Stimulated activated CD8-positive, alpha-beta memory T cell treated with anti-CD3 and anti-CD28 coated beads, Interleukin-12 subunit alpha, Interleukin-12 subunit beta, amount 100 ng/mL, for 1 hour (primary cell): ENCODE measurements around the gene FGD5.

Experiments
- DNase-seq: peaks from one replicate; pipeline ENCODE4 v3.0.0-alpha.2; 2020; ENCODE audit warnings: low read depth

The FGD5 gene

DNA sequence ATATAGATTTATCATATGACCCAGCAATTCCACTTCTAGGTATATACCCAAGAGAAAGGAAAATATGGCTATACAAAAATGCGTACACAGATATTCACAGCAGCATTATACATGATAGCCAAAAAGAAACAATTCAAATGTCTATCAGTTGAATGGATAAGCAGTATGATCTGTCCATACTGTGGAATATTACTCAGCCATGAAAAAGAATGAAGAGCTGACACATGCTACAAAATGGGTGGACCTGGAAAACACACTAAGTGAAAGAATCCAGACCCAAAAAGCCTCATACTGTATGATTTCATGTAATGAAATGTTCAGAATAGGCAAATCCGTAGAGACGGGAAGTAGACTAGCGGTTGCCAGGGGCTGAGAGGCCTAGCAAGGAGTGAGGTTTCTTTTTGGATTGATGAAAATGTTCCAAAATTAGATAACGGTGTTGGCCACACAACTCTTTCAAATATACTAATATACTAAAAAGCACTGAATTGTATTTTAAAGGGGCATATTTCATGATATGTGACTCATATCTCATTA is 33.4 kb downstream of the FGD5 start:
- no peak for DNase-seq

DNA sequence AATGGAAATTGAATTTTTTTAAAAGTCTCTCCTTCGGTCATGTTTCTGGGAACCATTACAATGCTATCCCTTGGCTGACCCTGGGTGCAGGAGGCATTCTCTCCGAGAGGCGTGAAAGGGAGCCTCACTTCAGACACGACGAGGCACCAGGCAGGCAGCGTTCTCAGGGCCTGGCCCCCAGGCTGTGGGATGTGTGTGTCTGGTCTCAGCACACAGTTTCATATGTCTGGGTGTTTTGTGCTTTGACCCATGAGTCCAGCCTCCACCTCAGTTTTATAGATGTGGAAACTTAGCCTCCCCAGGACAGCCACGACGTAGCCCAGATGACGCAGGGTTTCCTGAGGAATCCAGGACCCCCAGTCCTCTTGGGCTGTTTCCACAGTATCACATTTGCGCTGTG is 34.0 kb downstream of the FGD5 start:
- no peak for DNase-seq

DNA sequence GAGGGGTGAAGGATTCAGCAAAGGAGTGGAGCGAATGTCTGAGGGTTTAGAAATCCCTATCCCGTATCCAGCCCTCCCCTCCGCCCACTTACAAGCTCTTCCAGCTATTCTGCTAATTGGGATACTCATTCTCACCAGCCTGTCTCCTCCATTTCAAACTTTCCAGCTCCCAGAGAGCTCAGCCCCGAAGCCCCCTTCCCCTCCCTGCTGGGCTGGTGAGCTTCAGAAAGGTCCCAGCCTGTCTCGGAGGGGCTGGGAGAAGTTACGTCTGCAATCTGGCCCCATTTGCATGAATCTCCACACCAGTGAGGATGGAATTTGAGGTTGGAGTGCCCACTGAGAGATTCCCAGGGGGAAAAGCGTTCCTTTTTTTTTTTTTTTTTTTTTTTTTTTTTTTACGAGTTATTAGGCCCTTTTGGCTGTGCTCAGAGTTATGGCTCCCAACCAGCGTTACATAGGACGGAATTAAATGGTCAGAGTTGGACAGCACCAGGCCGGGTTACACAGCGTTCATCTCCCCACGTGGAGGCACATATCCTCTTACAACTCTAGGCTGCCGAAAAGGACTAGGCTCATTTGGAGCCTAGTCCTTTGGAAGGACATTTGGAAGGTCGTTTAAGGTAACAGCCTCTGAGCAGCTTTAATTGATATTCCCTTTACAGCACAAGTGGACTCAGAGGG is 34.6 kb downstream of the FGD5 start:
- DNase-seq, result no peak

DNA sequence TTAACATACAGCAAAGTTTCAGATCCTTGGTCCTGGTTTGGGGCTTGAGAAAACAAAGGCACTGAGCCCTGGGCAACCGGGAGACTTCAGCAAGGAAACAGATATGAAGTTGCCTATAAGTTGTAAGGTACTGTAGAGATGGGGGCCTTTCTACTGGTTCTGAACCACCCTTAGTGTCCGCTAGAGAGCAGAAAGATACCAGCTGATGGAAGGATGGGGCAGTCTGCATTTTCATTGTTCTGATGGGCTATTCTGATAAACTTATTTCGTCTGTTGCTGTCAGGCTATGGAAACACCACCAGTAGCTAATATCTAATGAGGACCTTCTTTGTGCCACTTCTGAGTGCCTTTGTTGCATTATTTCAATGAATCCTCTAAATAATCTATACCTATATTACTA is 38.7 kb downstream of the FGD5 start:
- no peak for DNase-seq

DNA sequence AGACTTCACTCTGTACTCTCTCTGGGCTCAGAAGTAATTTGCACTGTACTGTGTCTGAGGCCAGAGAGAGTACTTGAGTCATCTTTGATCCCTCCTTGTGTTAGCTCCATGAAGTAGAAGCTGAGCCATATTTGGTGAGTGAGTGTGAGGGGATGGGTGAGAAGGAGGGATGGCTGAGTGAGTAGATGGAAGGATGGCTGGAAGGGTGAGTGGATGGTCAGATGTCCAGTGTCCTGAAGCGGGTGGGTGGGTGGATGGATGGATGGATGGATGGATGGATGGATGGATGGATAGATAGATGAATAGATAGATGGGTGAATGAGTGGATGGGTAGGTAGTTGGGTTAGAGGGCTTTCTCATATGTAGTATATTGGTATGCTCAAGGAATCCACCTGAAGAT is 39.3 kb downstream of the FGD5 start:
- DNase-seq, result no peak

DNA sequence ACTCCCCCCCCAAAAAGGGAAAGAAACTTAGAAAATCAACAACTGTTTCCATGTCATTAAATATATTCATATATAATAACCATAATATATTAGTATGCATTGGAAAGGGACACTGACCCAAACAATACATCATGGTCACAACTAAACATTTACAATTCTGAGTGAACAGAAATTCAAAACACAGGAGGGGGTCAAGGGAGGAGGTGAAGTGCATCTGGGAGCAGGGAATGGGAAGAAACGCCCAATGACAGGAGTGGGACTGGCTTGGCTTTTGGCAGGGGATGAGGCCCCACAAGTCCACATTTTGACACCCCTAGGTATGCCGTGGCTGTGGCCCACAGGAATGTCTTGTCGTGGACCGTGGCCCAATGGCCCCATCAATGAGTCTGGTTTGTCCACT is 41.1 kb downstream of the FGD5 start:
- no peak for DNase-seq

DNA sequence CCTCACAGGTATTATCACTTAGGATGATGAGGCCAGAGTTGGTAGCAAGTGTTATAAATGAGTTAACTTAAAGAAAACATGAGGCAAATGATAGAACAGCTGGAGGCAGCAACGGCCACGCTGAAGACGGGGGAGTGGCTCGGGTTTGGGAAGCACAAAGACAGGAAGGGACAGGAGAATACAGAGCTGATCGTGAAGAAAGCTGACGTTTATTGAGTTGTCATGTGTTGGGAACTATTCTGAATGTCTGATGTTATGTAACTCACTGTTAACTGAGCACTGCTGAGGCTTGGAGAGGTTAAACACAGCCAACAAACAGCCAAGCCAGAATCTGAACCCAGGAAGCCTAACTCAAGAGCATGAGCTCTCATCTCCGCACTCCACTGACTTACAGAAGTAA is 42.3 kb downstream of the FGD5 start:
- no peak for DNase-seq

DNA sequence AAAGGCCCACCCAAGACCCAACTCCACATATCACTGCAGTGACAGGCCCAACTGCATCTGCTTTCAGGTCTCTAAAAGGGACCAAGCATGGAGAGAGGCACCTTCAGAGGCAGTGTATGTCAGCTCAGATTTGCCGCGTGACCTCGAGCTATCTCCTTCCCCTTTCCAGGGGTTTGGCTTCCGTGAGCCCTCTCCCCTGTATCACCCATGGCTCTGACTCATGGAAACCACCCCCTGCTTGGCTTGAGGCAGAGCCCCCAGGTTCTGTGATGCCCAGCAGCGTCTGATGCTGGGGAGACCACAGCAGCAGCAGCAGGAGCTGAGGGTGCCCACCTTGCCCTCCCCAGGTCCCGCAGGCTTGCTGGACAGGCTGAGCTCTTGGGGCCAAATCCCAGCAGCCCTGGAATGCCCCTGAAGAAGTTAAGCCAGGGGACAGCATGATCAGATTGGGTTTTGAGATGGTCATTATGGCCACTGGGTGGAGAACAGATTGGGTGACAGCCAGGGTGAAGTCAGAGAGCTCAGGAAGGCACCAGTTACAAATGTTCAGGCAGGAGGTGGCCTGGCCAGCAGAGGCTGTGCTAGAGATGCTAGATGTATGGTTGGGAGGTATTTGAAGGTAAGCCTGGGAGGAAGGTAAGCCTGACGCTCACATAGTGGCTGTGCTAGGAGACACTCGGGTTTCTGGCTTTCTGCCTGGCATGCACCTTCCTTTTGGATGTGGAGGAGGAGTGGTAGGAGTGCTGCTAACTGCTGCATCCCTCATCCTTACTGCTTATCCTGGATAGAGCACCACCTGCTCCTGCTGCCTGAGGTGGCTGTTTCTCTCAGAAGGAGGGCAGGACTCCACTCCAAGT is 42.9 kb downstream of the FGD5 start:
- no peak for DNase-seq

DNA sequence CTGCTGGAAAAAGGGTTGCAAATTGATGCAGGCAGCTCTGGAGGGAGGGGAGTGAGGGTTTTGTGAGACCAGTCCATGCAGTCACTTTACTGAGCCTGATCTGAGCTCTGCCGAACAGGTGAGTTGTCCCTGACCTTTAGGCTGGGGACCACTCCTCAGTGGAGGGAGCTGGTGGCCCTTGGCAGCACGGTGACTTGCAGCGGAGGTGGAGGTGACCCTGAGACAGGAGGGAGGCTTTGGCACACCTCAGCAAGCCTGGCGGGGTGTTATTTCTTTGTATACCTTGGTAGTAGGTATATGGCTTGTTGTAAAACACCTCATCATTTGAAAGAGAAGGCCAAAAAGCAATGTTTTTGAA is 43.5 kb downstream of the FGD5 start:
- DNase-seq, result no peak

DNA sequence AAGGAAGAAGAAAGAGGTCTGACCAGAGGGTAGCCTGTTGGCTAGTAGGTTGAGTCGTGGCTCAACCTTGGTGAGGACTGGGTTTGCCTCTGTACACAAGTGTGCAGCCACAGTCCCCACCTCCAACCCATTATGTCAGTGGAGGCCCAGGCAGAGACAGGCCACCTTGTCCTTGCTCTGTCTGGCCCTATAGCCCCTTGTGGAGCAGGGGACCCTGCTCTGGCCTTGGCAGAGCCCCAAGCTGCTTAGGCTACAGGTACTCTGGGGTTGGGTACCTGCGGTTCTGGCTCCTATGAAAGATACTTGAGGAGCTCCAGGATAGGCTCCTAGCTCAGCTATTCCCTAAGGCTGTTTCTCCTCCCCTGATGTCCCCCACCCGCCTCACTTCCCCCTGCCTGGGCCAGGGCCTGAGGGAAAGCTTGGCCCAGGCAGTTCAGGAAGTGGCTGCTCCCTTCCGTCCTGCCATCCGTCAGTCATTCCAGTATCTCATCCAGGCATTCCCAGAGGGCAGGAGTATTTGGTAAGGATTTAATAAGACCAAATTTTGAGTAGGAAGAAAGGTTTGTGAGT is 44.0 kb downstream of the FGD5 start:
- DNase-seq, result no peak

DNA sequence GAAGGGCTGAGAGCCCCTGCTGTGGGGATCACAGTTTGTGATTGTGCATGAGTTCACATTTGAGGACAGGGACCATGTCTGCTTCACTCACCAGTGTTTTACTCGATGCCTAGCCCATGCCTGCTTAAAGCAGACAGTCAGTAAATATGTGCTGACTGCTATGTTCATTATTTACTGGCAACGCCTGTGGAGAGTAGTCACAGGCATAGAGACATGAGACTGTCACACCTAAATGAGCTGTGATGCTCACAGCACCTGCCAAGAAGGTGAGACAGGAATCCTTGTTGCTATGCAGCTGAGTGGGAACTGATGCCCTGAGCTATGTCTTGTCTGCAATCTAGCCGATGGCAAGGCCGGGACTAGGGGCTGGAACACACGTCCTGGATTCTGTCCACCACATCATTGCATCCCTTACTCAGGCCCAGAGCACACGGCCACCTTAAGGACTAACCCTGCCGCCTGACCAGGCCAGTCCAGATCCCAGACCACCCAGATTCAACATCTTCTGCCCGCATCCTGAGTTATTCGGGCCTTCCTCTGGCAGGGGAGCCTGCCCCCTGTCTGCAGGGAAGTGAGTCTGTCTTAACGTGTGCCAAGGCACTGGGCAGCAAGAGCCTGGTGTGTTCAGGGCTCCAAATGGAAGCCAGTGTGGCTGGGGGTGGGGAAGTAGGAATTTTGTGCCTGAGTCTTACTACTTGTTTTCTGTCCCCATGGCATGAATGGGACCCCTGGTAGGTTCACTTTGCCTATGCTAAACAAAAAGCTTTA is 44.8 kb downstream of the FGD5 start:
- DNase-seq, result no peak

DNA sequence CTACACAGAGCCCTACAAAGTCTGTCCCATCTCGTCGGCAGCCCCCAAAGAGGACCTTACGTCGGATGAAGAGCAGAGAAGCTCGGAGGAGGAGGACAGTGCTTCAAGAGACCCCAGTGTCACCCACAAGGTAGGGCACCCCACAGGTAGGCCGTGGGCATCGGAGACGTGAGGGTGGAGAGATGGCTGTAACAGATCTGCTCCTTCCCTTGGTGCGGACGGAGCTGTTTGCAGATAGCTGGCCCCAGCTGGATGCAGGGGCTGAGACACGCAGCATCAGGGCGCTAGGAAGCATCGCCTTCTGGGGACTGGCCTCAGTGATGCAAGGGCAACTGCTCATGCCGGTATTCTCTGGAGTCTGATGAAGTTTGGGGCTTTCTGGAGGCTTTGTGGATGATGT is 45.4 kb downstream of the FGD5 start:
- no peak for DNase-seq

DNA sequence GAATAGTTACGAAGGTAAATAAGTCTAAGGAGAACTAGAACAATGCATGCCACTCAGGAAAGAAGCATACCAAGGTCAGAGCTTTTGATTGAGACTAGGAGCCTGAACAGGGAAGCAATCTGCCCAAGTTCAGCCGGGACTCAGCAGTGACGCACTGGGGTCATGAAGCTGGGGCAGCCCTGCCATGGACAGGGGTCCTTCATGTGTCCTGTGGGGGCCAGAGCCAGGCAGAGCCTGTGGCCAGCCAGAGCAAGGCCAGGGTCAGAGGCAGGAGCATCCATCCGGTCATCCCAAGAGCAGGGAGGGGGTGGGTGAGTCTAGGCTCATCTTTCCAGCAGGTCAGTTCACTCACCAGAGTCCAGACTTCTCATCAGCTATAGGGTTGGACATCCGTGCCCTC is 47.9 kb downstream of the FGD5 start:
- DNase-seq, result no peak

DNA sequence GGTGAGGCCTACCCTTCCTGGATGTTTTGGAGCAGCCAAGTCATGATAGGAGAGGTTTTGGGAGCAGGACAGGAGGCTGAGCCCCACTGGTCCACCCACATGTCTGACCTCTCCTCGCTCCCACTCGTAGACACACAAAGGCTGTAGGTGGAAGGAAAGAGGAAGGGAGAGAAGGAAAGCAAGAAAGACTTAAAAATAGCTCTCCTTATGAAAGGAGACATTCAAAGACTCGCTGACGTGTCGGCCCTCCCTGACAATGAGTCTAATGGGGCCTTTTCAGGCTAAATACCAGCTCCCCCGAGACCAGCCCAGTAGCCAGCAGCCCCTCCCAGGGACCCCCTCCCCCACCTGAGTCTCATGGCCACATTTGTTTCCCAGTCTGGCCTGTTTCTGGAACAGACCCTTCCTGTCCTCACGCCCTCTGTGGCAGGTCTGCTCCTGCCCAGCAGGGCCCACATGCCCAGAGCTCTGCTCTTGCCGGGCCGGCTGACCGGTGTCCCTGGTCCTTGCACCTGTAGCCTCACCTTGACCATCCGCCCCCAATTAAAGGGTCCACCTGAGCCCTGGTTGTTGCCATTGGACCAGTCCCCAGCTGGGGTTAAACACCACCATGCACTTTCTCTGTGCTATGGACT is 49.3 kb downstream of the FGD5 start:
- DNase-seq, result no peak

DNA sequence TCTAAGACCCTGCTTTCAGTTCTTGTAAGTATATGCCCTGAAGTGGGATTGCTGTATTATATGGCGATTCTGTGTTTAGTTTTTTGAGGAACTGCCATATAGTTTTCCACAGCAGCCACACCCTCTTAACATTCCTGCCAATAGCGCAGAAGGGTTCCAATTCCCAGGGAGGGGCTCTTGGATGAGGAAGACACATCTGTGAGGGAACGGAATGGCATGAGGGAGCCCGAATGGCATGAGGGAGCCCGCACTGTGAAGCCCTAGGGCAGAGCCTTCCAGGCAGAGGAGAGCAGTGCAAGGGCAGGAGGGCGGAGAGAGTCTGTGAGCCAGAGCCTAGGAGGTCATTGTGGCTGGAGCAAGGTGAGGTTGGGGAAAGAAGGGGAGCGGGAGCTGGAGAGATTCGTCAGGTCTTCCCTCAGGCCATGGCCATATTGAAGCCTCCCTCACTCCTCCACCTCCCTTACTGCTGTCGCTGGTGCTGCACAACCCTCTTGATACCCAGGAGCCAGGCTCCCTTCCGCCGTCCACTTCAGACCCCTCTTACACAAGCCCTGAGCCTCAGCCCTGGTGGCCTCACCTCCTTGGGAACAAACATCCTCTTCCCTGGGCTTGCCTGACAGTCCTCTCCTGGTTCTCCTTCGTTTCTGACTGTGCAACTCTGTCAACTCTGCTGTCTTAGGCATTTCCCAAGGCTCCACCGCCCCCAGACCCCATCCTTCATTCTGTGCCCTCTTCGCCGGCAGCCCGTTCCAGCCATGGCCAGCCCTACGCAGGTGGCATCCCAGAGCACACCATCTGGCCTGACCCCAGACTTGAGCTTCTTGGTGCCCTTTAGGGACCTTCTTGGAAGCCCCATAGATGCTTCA is 51.4 kb downstream of the FGD5 start:
- no peak for DNase-seq

DNA sequence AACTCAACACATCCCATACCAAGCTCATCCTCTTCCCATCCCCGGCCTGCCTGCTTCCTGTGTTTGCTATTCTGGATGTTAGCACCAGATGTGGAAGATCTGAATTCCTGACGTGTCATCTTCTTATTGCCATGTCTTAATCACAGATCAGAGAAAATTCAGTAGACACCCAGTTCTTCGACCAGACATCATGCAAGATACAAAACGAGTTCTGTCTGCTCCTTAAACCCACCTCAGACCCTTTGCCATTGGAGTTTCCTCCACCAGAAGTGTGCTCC is 52.0 kb downstream of the FGD5 start:
- no peak for DNase-seq

DNA sequence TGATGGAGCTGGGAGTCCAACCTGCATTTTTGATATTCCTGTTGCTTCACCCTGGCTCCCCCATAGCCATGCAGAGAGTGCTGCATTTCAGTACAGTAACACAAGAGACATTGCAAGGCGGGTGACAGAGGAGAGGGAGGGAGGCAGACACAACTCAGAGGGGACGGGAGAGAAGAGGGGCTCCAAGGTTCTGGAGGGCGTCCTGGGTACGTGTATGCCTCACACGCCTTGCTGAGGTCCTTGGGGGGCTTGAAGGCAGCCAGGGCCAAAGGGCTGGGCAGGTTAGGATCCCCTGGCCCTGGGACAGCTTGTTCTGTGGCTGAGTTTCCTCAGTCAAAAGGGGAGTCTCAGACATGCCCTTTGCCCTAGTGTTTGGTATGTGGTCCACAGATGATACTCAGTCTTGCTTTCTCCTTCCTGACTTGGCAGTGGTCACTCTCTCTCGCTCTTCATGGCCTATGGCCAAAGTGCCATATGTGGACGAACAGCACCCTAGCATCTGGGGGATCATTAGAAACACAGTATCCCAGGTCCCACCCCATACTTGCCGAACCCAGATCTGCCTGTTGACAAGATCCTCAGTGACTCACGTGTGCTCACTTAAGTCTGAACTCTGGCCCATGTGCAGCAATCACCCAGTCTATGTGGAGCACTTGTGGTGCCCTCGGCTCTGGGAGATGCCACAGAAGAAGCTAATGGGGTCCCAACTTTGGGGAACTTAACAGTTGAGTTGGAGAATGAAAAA is 52.9 kb downstream of the FGD5 start:
- DNase-seq, result no peak

DNA sequence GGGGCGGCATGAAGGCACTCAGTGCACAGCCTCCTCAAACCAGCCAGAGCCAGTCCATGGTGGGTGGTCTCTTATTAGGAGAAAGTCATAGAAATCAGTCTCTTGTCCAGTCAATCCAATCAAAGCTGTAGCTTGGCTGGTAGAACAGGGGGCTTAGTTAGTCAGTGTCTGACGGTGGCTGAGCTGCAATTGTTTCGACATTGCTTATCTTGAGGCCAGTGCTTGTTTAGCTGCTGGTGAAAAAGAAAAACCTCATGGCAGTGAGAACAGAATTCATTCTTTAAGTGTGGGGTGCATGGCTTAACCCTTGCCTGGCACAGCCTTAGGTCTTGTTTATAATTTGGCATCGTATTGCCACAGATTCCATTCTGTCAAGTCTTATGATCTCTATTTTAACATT is 53.9 kb downstream of the FGD5 start:
- no peak for DNase-seq

DNA sequence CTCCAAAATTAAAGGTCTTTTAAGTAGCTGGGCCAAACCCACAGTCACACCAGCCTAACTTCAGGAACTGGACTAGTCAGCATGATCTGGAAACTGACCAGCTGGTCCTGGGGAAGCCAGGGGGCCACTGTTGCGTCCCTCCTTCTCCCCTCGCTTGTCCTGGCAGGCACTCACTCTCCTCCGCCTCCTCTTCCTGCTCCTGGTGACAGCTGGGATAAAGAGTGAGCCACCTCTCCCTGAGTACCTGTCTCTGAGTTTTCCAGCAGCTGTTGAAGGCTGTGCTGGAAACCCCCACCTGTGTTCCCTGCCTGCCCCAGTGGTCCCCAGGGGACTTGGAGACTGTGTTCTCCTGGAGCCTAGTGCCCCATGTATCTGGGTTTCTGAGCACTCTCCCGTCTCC is 56.0 kb downstream of the FGD5 start:
- no peak for DNase-seq

DNA sequence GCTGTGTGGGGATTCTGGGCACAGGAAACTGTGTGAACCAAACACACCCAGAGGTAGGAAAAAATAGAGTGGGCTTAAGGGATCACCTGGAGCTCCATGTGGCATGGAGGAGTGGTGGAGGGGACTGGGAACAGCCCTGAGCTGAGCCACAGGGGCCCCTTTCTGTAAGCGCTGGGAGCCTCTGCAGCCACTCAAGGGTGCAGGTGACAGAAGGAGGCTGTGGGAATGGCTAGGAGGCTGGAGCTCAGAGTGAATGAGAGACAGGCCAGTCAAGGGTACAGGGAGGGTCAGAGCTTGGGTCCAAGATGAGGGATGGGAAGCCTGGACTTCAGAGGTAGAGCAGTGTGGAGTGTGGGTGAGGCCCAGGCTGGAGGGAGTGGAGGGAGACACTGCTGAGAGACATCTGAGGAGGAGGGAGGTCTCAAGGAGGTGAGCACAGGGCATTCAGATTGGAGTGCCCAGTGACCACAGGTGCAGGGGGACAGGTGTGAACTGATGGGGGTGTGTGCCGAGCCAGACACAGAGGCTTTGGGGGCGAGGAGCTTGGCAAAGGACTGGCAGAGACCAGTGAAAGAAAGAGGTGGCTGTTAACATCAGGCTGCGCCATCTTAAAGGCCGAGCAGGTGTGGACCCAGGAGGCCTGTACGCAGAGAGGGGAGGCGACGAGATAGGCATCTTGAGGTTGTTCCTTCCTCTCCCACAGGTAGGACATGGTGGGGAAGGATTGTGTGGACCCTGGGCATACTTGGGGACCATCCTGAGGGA is 56.8 kb downstream of the FGD5 start:
- no peak for DNase-seq
